ENCODE results near the gene ZYG11B. TPM values are rescaled to one million over a fixed set of nuclear protein-coding genes. Genes with fewer than 3 reads are reported as not detected.
"Not testable (repeated sequence)": the region's sequence is repeated elsewhere in the genome, so short reads cannot be mapped to it uniquely, and the experiment has no call there.

Gene ZYG11B
- total RNA-seq, 2 donors from 2014 or later, result 38.6 to 65.5 TPM

- no peaks in the 10 kb centered on the region for H3K27me3 ChIP-seq (replicated peaks; ENCODE audit: insufficient read depth)
- no peaks in the 10 kb centered on the region for H3K36me3 ChIP-seq
- H3K9me3 ChIP-seq, result no peaks in the 10 kb centered on the region
- H3K4me1 ChIP-seq (replicated peaks), result peaks cover 4% of the 10 kb centered on the region
- H3K27ac ChIP-seq, result no peak overlapping the region
- intact Hi-C loops (cut with DNase I), result no loop called here
- TF ChIP-seq POLR2A (IDR thresholded peaks at IDR 0.05), result no peak
- no peak for TF ChIP-seq POLR2AphosphoS5 (IDR thresholded peaks at IDR 0.05)
- TF ChIP-seq CTCF (IDR thresholded peaks at IDR 0.05), result no peak
- no peak for DNase-seq (ENCODE audit: low spot score)
- 68% methylated on average over 4 of the region's 4 CpGs for WGBS
- H3K4me3 ChIP-seq, result no peak overlapping the region
These were observed 131.2 kb downstream of the ZYG11B start for GRCh38 chr1:52857443-52857842.

- Histone ChIP-seq H3K9me3 (no peaks in the 10 kb centered on the region), H3K27me3 (replicated peaks; ENCODE audit: insufficient read depth) (no peaks in the 10 kb centered on the region), H3K36me3 (no peaks in the 10 kb centered on the region), H3K4me1 (replicated peaks) (peaks cover 4% of the 10 kb centered on the region), H3K27ac (no peak overlapping the region), H3K4me3 (no peak overlapping the region)
- intact Hi-C loops (cut with DNase I), result no loop called here
- 92% methylated on average over 2 of the region's 2 CpGs for WGBS
- DNase-seq (ENCODE audit: low spot score), result no peak
- no peak for TF ChIP-seq POLR2A (IDR thresholded peaks at IDR 0.05)
- TF ChIP-seq CTCF (IDR thresholded peaks at IDR 0.05), result no peak
- TF ChIP-seq POLR2AphosphoS5 (IDR thresholded peaks at IDR 0.05), result no peak
These were observed 136.6 kb downstream of the ZYG11B start for GRCh38 chr1:52862666-52863458.

GRCh38 chr1:52867087-52867863 is 141.0 kb downstream of the ZYG11B start:
- intact Hi-C loops (cut with DNase I), result no loop called here
- peak; percentile 73 for DNase-seq (ENCODE audit: low spot score)
- Histone ChIP-seq H3K9me3 (no peaks in the 10 kb centered on the region), H3K27ac (peak overlapping the region; percentile 57 to 60), H3K27me3 (replicated peaks; ENCODE audit: insufficient read depth) (no peaks in the 10 kb centered on the region), H3K4me1 (replicated peaks) (no peaks in the 10 kb centered on the region), H3K4me3 (no peak overlapping the region), H3K36me3 (no peaks in the 10 kb centered on the region)
- 43% methylated on average over 2 of the region's 2 CpGs for WGBS
- TF ChIP-seq POLR2AphosphoS5 (IDR thresholded peaks at IDR 0.05), result peak; percentile 83
- TF ChIP-seq CTCF (IDR thresholded peaks at IDR 0.05), result no peak

- H3K36me3 ChIP-seq; H3K4me3 ChIP-seq; intact Hi-C loops (cut with DNase I); H3K4me1 ChIP-seq (replicated peaks); H3K27ac ChIP-seq; H3K27me3 ChIP-seq (replicated peaks; ENCODE audit: insufficient read depth); DNase-seq (ENCODE audit: low spot score); H3K9me3 ChIP-seq: not testable (repeated sequence)
- WGBS, result 89% methylated on average over 9 of the region's 29 CpGs
These were observed 143.5 kb downstream of the ZYG11B start for GRCh38 chr1:52869727-52870126.

GRCh38 chr1:52876843-52877242 is 150.6 kb downstream of the ZYG11B start:
- WGBS, result 60% methylated on average over 2 of the region's 2 CpGs
- DNase-seq (ENCODE audit: low spot score), result no peak

More at GRCh38 chr1:52876843-52877242, 150.6 kb downstream of the ZYG11B start:
- no peak overlapping the region for H3K4me3 ChIP-seq
- no peaks in the 10 kb centered on the region for H3K27me3 ChIP-seq (replicated peaks; ENCODE audit: insufficient read depth)
- no peak overlapping the region for H3K27ac ChIP-seq
- no peak for TF ChIP-seq POLR2AphosphoS5 (IDR thresholded peaks at IDR 0.05)
- no peak for TF ChIP-seq CTCF (IDR thresholded peaks at IDR 0.05)
- no peak for TF ChIP-seq POLR2A (IDR thresholded peaks at IDR 0.05)
- intact Hi-C loops (cut with DNase I), result no loop called here
- H3K4me1 ChIP-seq (replicated peaks), result no peaks in the 10 kb centered on the region
- H3K9me3 ChIP-seq, result no peaks in the 10 kb centered on the region
- no peaks in the 10 kb centered on the region for H3K36me3 ChIP-seq

Small RNA genes lying within 50 kb of the gene (small RNA-seq; reads per million reads assigned to genes)
- gene RN7SL62P, result 0 reads per million in 2 donors
- 0 to 0.09 reads per million in 2 donors for gene RNU2-30P
- 0 reads per million in 2 donors for gene RNU6-969P

Other genes starting within 250 kb of the ZYG11B start
- 10 to 100 TPM; 44.4 to 76.1 TPM for gene TUT4, start 173.4 kb upstream of the ZYG11B start, total RNA-seq
- gene GPX7, start 124.1 kb upstream of the ZYG11B start, total RNA-seq, result 10 to 100 TPM; 22.7 to 26.3 TPM
- gene SHISAL2A, start 93.3 kb upstream of the ZYG11B start, total RNA-seq, result 1 to 10 TPM; 1.0 to 2.6 TPM
- 1 to 10 TPM; 4.4 to 9.1 TPM for gene COA7, start 28.1 kb upstream of the ZYG11B start, total RNA-seq
- 1 to 10 TPM in 1 of 2 donors, under 1 TPM in 1; 0.87 to 6.6 TPM for gene ZYG11A, start 116.3 kb downstream of the ZYG11B start, total RNA-seq
- 100 to 1,000 TPM; 201 to 246 TPM for gene ECHDC2, start 195.3 kb downstream of the ZYG11B start, total RNA-seq
- 100 to 1,000 TPM; 124 to 241 TPM for gene SCP2, start 200.8 kb downstream of the ZYG11B start, total RNA-seq